ENCODE data around the gene HLA-DQB2.

Gene HLA-DQB2

DNA sequence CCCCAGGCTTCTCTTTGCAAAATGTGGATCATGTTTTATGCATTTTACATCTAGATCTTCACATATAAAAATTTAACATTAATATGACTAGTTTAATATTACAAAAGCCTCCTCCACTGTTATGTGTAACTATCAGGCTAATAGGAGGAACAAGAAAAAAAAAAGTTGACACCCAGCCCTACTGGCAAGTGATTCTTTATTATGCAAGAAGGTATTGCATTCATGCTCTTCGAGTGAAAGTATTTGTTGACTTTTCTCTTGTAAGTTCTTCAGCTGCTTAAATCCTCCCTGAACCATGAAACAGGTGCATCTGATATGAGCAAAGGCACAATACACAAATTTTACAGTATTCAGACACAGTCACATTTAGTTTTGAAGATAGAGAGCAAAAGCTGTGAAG is 716 bp upstream of the HLA-DQB2 start:
- Histone ChIP-seq H2AFZ (ENCODE audit: low read length) (no peak overlapping the region), H3K36me3 (ENCODE audit: insufficient read depth, low read length) (no peaks in the 10 kb centered on the region)

DNA sequence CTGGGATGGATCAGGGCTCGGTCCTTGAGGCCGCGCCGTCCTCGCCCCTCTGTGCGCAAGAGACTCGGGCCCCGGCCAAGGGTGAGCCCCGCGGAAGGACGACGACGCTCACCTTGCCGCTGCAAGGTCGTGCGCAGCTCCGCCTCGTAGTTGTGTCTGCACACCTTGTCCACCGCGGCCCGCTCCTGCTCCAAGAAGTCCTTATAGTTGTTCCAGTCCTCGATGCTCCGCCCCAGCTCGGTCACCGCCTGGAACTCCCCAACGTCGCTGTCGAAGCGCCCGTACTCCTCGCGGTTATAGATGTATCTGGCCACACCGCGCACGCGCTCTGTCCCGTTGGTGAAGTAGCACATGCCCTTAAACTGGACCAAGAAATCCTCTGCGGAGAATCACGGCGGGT is 1.8 kb downstream of the HLA-DQB2 start:
- H3F3A ChIP-seq (ENCODE audit: low read depth) = no peaks in the 10 kb centered on the region
- H2AFZ ChIP-seq (ENCODE audit: low read length) = no peak overlapping the region
- no peak overlapping the region for H3K9ac ChIP-seq (ENCODE audit: low read depth, low read length, poor library complexity, severe bottlenecking)
- H3K36me3 ChIP-seq (ENCODE audit: insufficient read depth, low read length) = no peaks in the 10 kb centered on the region
- H3K9me3 ChIP-seq (ENCODE audit: insufficient read depth, low read depth, low read length) = no peaks in the 10 kb centered on the region
- H3K4me3 ChIP-seq (ENCODE audit: low read length, poor library complexity, severe bottlenecking) = no peak overlapping the region
- H3K4me2 ChIP-seq (ENCODE audit: low read depth, low read length, poor library complexity, severe bottlenecking) = no peak overlapping the region
- no peaks in the 10 kb centered on the region for H4K20me1 ChIP-seq (ENCODE audit: insufficient read depth, low read length, poor library complexity, severe bottlenecking)
- no peaks in the 10 kb centered on the region for H3K4me1 ChIP-seq (ENCODE audit: insufficient read depth, low read length, poor library complexity, severe bottlenecking)
- peaks cover 5% of the 10 kb centered on the region for H3K27me3 ChIP-seq (ENCODE audit: insufficient read depth, low read length, poor library complexity, severe bottlenecking)
- TF ChIP-seq, protein P1, sequence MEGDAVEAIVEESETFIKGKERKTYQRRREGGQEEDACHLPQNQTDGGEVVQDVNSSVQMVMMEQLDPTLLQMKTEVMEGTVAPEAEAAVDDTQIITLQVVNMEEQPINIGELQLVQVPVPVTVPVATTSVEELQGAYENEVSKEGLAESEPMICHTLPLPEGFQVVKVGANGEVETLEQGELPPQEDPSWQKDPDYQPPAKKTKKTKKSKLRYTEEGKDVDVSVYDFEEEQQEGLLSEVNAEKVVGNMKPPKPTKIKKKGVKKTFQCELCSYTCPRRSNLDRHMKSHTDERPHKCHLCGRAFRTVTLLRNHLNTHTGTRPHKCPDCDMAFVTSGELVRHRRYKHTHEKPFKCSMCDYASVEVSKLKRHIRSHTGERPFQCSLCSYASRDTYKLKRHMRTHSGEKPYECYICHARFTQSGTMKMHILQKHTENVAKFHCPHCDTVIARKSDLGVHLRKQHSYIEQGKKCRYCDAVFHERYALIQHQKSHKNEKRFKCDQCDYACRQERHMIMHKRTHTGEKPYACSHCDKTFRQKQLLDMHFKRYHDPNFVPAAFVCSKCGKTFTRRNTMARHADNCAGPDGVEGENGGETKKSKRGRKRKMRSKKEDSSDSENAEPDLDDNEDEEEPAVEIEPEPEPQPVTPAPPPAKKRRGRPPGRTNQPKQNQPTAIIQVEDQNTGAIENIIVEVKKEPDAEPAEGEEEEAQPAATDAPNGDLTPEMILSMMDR (conservative IDR thresholded peaks at IDR 0.05; ENCODE audit: low read length) = no peak
- TF ChIP-seq EZH2phosphoT487 (IDR thresholded peaks at IDR 0.05; ENCODE audit: borderline replicate concordance) = no peak
- H3K9me2 ChIP-seq (replicated peaks; ENCODE audit: low read depth, low read length) = no peaks in the 10 kb centered on the region
- H3K79me2 ChIP-seq (ENCODE audit: insufficient read depth, low read length) = no peaks in the 10 kb centered on the region

More for the DNA sequence above, 716 bp upstream of the HLA-DQB2 start:
- Histone ChIP-seq H3K4me3 (ENCODE audit: low read length, poor library complexity, severe bottlenecking) (no peak overlapping the region), H3K4me2 (ENCODE audit: low read depth, low read length, poor library complexity, severe bottlenecking) (no peak overlapping the region), H3K9ac (ENCODE audit: low read depth, low read length, poor library complexity, severe bottlenecking) (no peak overlapping the region), H3K79me2 (ENCODE audit: insufficient read depth, low read length) (no peaks in the 10 kb centered on the region), H3K27me3 (ENCODE audit: insufficient read depth, low read length, poor library complexity, severe bottlenecking) (peaks cover 23% of the 10 kb centered on the region), H3K9me2 (replicated peaks; ENCODE audit: low read depth, low read length) (no peaks in the 10 kb centered on the region), H3F3A (ENCODE audit: low read depth) (no peaks in the 10 kb centered on the region), H3K4me1 (ENCODE audit: insufficient read depth, low read length, poor library complexity, severe bottlenecking) (no peaks in the 10 kb centered on the region), H4K20me1 (ENCODE audit: insufficient read depth, low read length, poor library complexity, severe bottlenecking) (no peaks in the 10 kb centered on the region), H3K9me3 (ENCODE audit: insufficient read depth, low read depth, low read length) (no peaks in the 10 kb centered on the region)
- TF ChIP-seq, protein P1 (conservative IDR thresholded peaks at IDR 0.05; ENCODE audit: low read length) = no peak
- no peak for TF ChIP-seq EZH2phosphoT487 (IDR thresholded peaks at IDR 0.05; ENCODE audit: borderline replicate concordance)

DNA sequence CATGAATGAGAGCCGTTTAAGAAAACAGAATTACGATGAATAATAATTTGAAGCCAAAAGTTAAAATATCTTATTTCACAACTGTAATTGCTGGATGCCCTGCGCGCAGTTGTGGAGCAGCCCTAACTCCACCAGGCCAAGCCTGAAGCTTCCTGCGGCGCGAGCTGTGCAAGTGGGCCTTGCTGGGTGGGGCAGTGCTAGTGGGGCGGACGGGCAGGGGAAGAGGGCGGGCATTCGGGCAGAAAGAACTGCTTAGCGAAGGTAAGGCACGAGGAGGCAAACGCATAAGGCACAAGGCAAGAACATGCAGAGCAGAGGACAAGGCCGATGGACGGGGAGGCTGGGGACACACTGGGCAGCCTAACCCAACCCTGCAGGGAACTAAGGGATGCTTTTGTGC is 2.3 kb downstream of the HLA-DQB2 start:
- no peaks in the 10 kb centered on the region for H3F3A ChIP-seq (ENCODE audit: low read depth)
- no peaks in the 10 kb centered on the region for H3K79me2 ChIP-seq (ENCODE audit: insufficient read depth, low read length)
- no peak overlapping the region for H3K9ac ChIP-seq (ENCODE audit: low read depth, low read length, poor library complexity, severe bottlenecking)
- H3K36me3 ChIP-seq (ENCODE audit: insufficient read depth, low read length) = no peaks in the 10 kb centered on the region
- H3K4me2 ChIP-seq (ENCODE audit: low read depth, low read length, poor library complexity, severe bottlenecking) = no peak overlapping the region
- no peaks in the 10 kb centered on the region for H3K4me1 ChIP-seq (ENCODE audit: insufficient read depth, low read length, poor library complexity, severe bottlenecking)
- TF ChIP-seq EZH2phosphoT487 (IDR thresholded peaks at IDR 0.05; ENCODE audit: borderline replicate concordance) = no peak
- TF ChIP-seq, protein P1 (conservative IDR thresholded peaks at IDR 0.05; ENCODE audit: low read length) = no peak
- no peaks in the 10 kb centered on the region for H3K9me3 ChIP-seq (ENCODE audit: insufficient read depth, low read depth, low read length)
- no peak overlapping the region for H2AFZ ChIP-seq (ENCODE audit: low read length)
- no peaks in the 10 kb centered on the region for H4K20me1 ChIP-seq (ENCODE audit: insufficient read depth, low read length, poor library complexity, severe bottlenecking)
- no peaks in the 10 kb centered on the region for H3K9me2 ChIP-seq (replicated peaks; ENCODE audit: low read depth, low read length)
- H3K4me3 ChIP-seq (ENCODE audit: low read length, poor library complexity, severe bottlenecking) = no peak overlapping the region
- peaks cover under 1% of the 10 kb centered on the region for H3K27me3 ChIP-seq (ENCODE audit: insufficient read depth, low read length, poor library complexity, severe bottlenecking)
